Right ventricle myocardium superior (tissue), 1 donor: ENCODE data around the gene BOD1. TPM values are rescaled to one million over a fixed set of nuclear protein-coding genes. Genes with fewer than 3 reads are reported as not detected.

Experiments
- ATAC-seq: fragments of 200-7000 bp; cut with Tn5 transposase; one replicate; pipeline ENCODE4 v1.9.1; 2020; ENCODE audit warnings: mild to moderate bottlenecking; ENCODE audit not compliant: poor library complexity
- DNase-seq: peaks from one replicate; pipeline ENCODE4 v3.0.0-alpha.2; 2020
- intact Hi-C: fragments of 100-400 bp; cut with DNase I; formaldehyde crosslinking; loops from one replicate; pipeline ENCODE4 v1.11.2; 2022
- total RNA-seq: library from RNA; stranded (reverse); fragmentation: NEBNext Ultra II Directional; extraction: Animal tissue kit (Norgen Biotek cat#: 25700); gene quantifications from one replicate; pipeline ENCODE4 v1.2.1, GENCODE V29; 2021
- donor health status: DM: no; HTN: yes; CAD: no; lungs with severe emphysema.

The BOD1 gene
- total RNA-seq, 1 donor from 2014 or later = 47.0 TPM

DNA sequence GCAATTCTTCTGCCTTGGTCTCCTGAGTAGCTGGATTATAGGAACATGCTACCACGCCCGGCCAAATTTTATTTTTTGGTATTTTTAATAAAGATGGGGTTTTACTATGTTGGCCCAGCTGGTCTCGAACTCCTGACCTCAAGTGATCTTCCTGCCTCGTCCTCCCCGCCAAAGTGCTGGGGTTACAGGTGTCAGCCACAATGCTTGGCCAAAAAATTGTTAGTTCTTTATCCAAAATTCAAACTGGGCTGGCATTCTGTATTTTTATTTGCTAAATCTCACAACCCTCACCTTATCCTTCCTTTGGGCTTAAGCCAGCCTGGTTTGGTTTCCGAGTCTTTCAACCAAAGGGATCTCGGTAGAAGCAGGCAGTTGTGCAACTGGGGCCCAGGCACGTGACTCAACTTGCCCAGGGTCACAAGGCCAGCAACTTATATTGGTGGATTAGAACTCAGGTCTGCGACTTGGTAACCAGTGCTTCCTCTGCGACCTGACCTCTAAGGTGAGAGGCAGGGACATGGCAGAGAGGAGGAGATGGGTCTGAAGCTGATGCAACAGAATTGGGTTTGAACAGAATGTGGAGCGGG lies 26.5 kb upstream of the BOD1 start:
- DNase-seq (no peak), ATAC-seq (no peak)
- intact Hi-C loops = no loop called here

DNA sequence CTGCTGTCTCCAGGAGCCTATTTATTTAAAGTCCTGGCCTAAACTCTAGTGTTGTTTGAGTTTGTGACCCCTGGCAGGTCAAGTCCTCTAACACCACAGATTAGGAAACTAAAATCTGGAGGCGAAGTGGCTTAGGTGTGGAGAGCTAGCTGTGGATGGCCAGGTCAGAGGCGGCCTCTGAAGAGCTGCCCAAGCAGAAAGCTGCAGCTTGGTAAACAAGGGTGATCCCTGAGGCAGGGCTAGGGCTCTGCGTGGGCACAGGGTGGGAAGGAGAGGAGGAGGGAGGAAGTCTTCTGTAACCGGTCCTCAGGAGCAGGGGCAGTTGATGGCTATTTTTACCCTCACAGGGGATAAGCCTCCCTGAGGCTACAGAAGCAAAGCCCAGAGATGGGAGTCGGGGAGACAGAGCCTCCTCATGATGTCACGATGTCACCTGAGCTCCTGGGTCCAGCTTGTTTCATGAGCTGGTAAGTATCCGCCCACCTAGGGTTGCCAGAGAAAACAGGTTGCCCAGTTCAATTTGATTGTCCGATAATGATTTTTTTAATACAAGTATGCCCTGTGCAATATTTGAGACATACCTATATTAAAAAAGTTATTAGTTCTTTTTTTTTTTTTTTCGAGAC lies 25.9 kb upstream of the BOD1 start:
- no peak for DNase-seq

DNA sequence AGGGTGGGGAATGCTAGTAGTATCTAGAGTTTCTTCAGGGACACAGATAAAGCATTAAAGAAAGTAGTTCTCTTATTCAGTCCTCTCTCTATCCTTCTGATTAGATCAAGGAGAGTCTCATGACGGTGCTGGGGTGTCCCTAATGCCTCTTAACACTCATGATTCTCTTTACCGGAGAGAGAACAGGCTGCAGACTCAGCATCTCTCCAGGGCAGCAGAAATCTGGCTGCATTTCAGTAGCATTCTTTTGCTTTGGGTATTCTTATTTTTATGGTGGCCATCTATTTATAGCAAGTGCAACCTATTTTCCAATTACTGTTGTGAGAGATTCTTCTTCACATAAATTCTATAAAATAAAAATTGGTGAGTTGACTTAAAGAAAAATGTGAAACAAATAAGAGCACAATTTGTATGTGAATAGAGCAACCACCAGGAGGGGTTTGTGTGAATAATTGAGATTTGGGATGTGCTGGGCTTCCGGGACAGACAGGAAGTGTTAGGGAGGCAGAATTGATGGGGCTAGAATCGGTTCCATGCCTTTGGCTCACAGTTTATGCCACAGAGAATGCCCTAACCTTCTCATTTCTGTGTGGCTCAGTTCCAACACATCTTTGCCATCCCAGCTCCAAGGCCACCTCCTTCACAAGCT lies 23.8 kb upstream of the BOD1 start:
- DNase-seq = no peak
- intact Hi-C loops = no loop called here
- peak; percentile 39 for ATAC-seq

More for the DNA sequence above, 25.9 kb upstream of the BOD1 start:
- no peak for ATAC-seq
- intact Hi-C loops = no loop called here

DNA sequence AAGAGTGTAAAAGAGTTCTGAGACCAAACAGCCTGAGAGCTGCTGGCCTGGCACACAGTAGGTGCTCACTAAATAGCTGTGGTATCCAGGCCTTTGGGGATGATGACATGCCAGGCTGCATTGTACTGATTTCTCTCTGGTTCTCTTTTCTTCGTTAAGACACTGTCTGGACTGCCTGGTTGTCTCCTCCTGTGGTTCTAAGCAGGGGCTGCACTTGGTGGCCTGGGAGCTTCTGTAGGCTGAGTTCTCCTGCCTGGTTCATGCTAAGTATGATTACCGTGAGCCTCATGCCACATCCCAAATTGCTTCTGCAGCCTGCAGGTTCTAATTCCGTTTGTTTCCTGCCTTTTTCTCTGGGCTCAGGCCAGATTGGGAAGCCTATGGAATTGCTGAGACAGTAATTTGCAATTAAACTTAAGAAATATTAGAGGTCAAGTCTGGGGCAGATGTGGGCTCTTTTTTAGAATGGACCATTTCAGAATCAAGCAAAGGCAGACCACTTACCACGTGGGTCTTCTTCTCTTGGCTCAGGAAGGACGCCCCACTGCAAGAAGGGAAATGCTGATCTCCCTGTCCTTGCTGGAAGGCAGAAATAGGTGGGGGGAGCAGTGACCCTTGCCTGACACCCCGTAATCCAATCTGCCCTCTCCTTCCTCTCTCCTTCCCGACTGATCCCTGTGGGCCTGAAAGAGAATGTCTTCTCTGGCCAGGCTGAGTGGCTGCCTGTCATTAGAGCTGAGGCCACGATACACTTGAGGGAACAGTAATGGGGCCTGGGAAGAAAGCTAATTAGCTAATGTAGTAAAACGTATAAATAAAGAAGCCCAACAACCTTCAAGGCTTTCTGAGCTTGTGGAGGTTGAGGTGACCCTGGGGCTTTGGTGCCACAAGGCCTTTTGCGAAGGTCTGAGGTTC lies 21.9 kb upstream of the BOD1 start:
- DNase-seq (no peak), ATAC-seq (no peak)
- intact Hi-C loops = no loop called here

DNA sequence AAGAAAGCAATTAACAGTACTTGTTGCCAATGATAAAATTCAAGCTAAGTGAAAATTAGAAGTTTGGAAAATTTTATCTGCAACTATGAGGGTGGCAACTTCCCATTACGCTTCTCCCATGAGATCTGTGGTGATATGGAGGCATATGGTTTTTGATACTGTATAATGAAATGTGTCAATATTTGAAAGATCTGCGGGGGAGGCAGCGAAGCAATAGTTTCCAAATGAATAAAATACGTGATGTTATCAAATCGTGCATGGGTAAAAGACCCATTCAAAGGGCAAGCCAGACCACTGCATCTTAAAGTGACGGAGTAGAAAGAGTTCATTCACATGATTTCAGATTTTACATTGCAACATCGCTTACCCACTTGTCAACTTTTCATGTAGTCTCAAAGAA lies 20.9 kb upstream of the BOD1 start:
- no peak for ATAC-seq
- no peak for DNase-seq
- intact Hi-C loops = no loop called here

DNA sequence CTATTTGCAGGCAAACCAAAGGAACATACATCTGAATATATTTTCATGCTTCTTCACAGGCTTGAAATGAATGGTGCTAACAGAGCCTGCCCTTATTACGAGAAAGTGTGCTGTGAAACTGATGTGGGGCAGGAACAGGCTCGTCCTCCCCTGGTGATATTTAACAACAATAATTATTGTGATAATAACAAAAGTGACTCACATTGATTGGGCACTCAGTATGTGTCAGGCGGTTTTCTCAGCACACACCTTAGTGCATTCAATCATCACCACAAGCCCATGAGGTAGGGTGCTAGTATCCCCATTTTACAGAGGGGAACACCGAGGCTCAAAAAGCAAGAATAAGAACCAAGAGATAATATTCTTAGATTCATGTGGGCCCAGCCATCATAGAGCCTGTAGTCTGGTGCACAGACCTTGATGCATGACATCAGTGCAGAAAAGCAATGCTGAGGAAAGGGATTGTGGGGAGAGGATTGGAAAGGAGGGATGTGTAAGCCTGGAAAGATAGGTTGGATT lies 18.1 kb upstream of the BOD1 start:
- intact Hi-C loops = no loop called here
- DNase-seq (no peak), ATAC-seq (no peak)

DNA sequence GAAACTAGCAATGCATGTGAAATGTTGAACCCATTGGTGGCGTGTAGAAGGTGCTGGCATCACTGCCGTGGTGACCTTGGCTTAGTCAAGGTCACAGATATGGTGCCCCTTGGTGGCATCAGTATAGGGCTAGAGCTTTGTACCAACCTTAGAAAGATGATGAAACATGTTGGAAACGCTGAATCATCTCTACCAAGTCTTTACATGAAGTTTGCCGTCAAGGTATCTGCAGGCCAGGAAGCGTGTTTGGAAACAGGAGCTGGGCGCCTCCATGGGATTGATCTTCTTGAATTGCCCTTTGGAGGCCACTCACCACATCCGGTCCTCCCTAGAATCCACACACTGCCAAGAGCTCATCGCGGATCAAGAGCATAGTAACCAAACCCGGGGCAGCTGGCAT lies 16.9 kb upstream of the BOD1 start:
- no peak for ATAC-seq
- intact Hi-C loops = no loop called here
- no peak for DNase-seq

DNA sequence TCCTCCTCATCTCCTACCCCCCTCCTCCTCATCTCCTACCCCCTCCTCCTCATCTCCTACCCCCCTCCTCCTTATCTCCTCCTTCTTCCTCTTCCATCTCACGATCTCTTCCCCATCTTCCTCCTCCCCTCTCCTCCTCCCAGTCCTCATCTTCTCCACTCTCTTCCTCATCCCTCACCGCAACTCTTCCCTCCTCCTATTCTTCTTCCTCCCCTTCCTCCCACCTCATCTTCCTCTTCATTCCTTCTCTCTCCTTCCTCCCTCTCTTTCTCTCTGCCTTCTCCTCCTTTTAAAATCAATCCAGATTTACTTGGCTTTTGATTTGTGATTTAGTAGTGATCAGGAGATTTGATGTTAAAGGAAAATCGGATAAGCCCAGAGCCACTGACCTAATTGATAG lies 15.0 kb upstream of the BOD1 start:
- intact Hi-C loops = no loop called here

DNA sequence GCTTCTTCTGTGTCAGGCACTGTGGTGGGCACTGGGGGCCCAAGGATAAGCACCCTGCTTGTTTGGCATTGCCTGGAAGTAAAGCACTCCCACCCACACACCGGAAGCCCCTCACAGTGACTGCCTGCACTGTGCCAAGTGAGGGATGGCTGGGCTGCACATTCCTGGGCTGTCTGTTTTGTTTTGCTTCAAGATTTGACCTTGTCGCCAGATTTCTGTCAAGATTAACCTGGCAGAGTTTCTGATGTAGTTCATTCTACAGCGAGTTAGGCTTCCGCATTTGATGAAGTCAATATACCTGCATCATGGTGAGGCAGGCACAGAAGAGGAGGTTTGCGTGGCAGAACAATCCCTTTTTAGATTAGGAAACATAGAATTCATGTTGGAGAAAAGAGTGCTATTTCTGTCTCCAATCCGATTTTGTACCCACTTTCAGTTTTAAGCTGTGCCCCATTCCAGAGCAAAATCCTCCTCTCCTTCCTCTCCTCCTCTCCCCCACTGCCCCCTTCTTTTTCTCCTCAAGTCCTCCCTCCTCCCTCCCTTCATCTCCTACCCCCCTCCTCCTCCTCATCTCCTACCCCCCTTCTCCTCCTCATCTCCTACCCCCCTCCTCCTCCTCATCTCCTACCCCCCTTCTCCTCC lies 14.4 kb upstream of the BOD1 start:
- intact Hi-C loops = no loop called here
- DNase-seq = no peak
- no peak for ATAC-seq

More for the DNA sequence above, 15.0 kb upstream of the BOD1 start:
- DNase-seq (no peak), ATAC-seq (no peak)

DNA sequence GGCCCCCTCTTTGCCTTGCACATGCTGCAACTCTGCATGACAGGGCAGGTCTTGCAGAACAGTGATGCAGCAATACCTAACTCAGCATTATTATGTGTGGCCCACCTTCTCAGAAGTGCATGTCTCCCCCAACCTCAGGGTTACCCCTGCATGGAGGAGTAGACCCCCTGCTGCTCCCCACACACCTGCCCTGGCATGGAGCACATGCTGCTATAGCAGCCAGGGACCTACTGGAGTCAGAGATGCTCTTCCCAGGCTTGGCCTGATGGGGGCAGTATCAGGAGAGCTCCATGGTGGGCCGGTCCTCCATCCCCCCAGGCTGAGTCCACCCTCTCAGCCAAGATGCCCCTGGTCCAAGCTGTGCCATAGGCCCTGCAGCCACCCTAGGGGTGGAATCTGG lies 13.2 kb upstream of the BOD1 start:
- ATAC-seq (no peak), DNase-seq (no peak)
- intact Hi-C loops = loop anchor here (10.0 kb wide), 1 partner anchor 685 kb away; no protein-coding TSS in a partner anchor

DNA sequence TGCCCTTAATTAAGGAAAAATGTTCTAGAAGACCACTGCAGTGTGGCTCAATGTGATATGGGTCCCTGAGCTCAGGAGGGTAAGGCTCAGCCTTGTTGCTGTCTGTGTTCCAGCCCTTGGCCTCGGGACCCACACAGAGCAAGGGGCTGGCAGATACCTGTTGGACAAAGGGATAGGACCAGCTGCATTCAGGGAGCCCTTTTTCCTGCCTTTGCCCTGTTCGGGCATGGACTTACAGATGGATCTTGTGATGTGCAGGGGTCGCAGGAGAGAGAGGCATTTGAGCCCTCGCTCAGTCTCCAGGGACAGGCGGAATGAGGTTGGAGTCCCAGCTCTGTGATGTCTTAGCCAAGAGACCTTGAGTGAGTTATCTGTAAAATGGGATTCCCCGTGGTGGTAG lies 12.1 kb upstream of the BOD1 start:
- intact Hi-C loops = loop anchor here (10.0 kb wide), 1 partner anchor 686 kb away; no protein-coding TSS in a partner anchor
- ATAC-seq (no peak), DNase-seq (no peak)

DNA sequence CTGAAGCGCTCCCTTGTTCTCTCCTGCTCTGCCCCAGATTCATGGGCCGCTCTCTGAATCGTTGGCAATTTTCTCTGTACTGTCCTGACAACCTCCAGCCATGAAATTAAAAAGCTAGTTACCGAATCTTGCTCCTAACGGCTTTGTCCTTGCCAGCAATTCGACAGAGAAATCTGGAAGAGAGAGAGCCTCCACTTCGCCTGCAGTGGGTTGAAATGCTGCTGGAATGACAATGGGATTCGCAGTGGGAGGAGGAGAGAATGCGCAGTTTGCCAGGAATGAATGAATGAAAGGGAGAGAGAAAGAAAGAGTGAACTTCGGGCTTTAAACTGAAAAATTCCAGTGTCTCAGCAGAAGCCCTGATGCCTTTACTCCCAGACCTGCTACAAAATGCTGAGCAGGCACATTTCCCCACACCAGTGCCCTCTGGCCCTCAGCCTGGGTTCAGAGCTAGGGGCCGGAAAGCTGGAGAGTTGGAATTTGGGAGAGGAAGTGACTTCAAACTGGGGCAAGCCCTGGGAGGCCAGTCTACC lies 11.5 kb upstream of the BOD1 start:
- no peak for DNase-seq
- intact Hi-C loops = loop anchor here (10.0 kb wide), 1 partner anchor 687 kb away; no protein-coding TSS in a partner anchor
- no peak for ATAC-seq

DNA sequence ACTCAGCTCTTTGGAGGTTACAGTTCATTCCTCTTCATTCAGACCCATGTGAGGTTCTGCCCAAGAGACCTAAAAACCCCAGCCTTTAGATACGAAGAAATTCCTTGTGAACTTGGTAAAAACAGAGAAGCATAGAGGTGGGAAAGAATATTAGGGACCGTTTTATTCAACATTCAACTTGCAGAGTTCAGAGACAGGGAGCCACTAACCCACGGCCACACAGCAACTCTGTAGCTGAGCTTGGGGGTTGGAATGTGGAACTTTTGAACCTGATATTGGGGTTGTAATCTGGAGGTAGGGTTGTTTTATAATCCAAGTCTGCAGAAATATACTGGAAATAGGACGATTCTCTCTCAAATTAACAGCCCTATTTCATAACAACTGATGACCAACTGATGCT lies 10.8 kb upstream of the BOD1 start:
- no peak for ATAC-seq
- DNase-seq = no peak
- intact Hi-C loops = loop anchor here (10.0 kb wide), 1 partner anchor 688 kb away; no protein-coding TSS in a partner anchor

DNA sequence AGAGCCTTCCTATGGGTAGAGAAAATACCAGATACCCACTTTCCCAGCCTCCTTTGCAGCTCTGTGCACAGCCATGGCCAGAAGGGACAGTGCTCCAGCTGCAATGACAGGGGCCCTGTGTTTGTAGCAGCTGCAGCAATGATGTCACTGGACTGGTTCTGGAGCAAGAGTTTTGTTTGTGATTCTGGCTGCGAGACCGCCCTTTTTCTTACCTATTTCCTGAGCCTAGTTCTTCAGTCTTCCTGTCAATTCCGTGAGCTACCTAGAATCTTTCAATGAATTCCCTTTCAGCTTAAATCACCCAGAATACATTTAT lies 10.0 kb upstream of the BOD1 start:
- intact Hi-C loops = loop anchor here (10.0 kb wide), 1 partner anchor 688 kb away; no protein-coding TSS in a partner anchor
- ATAC-seq (peak; percentile 23), DNase-seq (no peak)

DNA sequence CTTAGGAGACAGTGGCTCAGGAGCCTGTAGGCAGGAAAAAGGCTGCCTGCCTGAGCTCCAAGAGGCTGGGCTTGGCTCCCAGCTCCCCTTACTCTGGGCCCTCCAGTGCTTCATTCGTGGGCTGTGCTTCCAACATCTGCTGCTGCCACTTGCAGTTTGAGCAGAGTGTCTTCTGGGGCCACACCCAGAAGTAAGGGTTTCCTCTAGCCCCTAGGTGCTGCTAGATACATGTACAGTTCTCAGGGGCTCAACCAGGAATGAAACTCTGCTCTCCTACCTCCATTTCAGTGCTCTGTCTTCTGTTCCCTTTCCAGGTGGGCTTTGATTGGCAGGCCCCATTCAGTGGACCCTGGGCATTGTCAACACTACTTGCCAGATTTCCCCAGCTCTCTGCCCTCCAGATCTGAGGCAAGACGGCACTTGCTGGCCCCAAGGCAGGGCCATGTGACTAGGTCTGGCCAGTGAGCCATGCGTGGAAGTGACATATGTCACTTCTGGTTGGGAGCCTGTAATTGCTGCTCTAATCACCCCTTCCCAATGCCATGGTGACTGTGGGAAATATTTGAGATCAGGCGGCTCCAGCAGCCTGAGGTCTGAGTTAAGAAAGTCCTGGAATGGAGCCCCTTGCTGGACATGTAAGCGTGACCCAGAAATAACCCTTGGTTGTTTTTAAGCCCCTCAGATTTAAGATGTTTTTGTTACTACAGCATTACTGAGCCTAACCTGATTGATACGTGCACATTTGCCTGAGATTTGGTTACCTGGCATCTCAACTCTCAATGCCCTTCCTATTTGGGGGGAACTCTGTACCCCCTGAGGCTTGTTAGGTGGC lies 9.4 kb upstream of the BOD1 start:
- intact Hi-C loops = loop anchor here (10.0 kb wide), 1 partner anchor 689 kb away; no protein-coding TSS in a partner anchor
- ATAC-seq (peak; percentile 83), DNase-seq (no peak)

DNA sequence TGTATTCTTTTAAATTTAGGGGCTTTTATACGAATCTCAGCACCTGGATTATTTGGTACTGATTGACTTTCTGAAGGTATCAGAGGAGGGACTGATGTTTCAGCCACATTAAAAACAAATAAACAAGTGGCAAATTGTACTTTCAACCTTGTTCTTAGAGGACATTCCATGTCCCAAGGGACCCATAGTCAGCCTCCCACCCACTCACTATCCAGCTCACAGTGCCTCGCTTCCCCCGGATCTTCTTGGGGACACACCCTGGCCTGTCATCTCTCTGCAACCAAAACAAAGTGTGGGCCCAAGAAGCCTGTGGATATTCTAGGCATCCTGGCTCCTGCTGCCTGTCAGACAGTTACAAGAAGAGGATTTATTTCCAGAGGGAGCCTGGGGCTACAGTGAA lies 8.8 kb upstream of the BOD1 start:
- intact Hi-C loops = loop anchor here (10.0 kb wide), 1 partner anchor 690 kb away; no protein-coding TSS in a partner anchor
- DNase-seq (no peak), ATAC-seq (no peak)

DNA sequence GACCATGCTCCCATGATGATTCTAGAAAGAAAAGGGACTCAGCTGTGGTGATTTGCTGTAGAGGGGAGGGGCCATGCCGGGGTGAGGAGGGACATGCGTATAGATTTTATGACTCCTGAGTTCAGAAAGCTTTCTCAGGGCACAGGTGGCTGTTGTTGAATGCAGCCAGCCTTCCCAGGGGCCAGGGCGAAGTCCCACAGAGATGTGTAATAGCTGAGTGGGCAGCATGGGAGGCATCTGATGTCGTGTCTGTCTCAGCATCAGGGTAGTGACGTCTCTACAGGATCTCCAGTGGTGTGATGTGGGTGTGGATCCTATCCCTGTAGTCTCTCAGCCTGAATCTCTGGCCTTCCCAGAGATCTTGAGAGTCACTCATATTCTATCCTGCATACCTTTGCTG lies 7.8 kb upstream of the BOD1 start:
- intact Hi-C loops = loop anchor here (10.0 kb wide), 1 partner anchor 691 kb away; no protein-coding TSS in a partner anchor
- DNase-seq (no peak), ATAC-seq (no peak)
